NCI-H2081 treated with DMSO at 0.1 percent for 48 hours (cell line): ENCODE measurements around the gene RCE1.

ENCODE experiments used
- DNase-seq: peaks from one replicate; lab custom pipeline; 2025; lab: John Stamatoyannopoulos, UW

Gene RCE1

DNA sequence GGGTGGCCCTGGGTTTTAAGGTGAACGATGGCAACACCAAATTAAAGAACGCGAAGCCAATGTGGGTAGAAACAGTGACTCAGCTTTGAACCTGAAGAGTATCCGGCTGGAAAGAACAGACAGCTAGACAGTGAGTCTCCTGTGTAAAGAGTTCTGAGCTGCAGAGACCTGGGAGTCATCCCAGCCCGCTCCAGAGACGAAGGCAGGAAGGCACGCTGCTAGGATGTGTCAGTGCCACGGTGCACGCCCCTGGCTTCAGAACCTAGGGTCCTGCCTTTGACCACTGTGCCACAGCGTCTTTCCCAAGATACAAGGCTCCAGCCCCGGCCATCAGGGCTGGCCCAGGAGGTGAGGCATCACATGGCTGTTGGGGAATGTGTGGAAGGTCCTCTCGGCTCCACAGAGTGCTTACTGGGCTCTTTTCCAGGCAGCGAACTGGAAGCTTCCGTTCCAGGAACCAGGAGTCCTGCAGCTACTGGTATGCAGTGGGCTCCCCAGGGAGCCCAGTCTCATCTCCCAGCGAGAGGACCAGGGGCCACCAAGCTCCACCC lies 43.5 kb downstream of the RCE1 start:
- DNase-seq, result no peak

DNA sequence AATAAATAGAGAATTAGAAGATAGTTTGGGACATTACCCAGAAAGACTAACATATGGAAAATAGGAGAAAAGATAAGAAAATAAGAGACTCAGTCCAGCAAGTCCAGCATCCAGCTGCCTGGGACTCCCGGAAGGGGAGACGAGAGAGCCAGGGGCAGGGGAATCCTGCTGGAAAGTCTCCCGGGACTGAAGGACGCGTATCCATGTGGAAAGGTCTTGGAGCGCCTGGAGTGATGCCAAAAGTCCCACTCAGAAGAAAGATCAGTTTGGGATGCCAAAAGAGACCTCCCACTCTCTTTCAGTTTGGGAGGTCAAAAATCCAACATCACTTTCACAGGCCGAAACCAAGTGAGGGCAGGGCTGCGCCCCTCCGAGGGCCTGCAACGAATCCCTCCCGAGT lies 44.3 kb downstream of the RCE1 start:
- DNase-seq, result no peak

DNA sequence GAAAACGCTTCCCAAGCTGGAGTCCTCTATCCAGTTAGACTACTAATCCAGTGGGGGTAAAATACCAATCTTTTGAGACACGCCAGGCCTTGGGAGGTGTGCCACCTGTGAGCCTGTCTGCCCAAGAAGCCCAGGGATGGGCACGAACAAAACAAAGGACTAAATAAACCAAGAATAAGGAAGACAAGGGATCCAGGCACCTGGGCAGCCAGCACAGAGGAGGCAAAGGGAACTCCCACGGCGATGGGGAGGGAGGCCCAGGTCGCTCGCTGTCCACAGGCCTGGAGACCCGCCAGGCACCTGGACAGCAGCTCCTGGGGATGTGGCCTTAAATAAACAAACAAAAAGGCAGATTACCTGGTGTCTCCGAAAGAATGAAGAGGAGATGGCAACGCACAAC lies 45.0 kb downstream of the RCE1 start:
- no peak for DNase-seq

DNA sequence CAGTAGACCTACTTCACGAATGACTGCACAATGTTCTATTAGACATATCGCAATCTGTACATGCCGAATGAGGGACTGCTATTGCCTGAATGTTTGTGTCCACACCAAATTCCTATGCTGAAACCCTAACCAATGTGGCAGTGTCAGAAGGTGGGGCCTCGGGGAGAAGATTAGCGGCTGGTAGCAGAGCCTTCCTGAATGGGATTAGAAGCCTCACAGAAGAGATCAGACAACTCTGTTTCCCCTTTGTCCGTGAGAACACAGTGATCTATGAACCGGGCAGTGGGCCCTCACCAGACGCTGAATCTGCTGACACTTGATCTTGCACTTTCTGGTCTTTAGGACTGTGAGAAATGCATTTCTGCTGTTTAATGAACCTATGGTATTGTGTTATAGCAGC lies 46.7 kb downstream of the RCE1 start:
- no peak for DNase-seq

DNA sequence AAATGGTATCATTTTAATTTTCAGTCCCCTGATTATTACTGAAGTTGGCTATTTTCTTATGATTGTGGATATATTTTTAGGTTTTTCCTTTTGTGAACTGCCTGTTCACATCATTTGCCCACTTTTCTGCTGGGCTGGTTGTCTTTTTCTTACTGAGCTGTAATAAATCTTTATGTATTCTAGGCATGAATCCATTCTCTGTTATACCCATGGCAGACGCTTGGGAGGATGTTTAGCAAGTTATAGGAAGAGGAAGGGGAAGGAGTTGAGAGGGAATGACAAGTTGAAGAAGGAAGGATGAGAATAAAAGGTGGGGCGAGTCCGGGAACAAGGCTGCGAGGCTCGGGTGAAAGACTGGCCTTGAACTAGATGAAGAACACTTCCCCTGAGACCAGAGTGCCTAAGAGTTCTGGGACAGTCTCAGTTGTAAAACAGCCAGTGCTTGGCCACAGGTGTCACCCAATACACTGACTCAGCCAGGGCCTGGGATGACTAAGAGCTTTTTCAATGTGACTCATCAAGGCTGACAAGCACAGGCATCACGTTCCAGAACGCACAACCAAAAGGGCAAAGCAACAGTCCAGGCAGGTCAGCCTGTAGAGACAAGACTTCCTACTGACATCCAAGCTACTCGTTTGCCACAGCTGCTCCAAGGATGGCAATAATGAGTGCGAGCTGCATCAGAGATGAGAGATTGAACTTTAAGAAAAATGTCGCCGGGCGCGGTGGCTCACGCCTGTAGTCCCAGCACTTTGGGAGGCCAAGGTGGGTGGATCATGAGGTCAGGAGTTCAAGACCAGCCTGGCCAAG lies 48.8 kb downstream of the RCE1 start:
- no peak for DNase-seq

DNA sequence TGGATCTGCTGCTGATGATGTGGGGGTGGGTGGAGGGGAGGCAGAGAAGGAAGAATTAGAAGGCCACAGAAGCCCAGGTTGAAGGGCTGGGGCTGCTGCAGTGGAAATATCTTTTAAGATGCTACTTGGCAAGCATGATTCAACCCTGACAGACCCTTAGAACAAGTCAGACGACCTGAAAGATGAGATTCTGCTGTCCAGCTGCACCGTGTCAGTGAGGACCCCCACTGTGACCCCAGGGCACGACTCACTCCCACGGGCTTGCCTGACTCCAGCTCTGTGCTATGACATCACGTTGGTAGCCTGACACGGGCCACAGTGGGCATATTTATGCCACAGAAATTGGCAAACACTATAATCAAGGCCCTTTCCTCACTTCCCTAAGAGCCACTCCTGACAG lies 49.7 kb downstream of the RCE1 start:
- no peak for DNase-seq

DNA sequence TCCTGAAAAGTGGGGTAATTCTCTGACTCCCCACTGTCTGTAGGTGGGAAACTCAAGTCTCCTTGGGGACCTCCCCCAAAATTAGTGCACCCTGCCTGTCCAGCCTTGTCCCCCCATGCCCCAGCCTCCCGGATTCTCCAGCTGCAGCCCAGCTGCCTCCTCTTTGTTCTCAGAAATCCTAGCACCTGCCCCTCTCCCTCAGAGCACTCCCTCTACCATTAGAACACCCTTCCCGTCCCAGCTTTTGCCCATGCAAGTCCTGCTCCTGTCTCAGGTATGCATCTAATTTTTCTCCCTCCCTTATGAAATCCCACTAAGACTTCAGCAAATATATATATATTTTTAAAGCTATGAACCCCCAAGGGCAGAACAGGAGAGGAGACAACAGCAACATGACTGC lies 50.9 kb downstream of the RCE1 start:
- DNase-seq, result no peak
